Retinal pigment epithelial cell (primary cell): ENCODE data around the gene LAMA5.

Experiments used
- DNase-seq: peaks from one replicate; pipeline ENCODE4 v3.0.0-alpha.2; 2010; ENCODE audit warnings: low read depth
- H3K4me3 ChIP-seq: 2 replicates; pipeline ENCODE4 v1.5.1; 2011; ENCODE audit warnings: mild to moderate bottlenecking, low read length, control low read depth, moderate library complexity
- TF ChIP-seq, protein P1 (sequence below): conservative IDR thresholded peaks from 2 replicates; pipeline ENCODE4 v1.5.1; 2011; ENCODE audit warnings: low read depth, low read length, control low read depth, inconsistent platforms

The LAMA5 gene

DNA sequence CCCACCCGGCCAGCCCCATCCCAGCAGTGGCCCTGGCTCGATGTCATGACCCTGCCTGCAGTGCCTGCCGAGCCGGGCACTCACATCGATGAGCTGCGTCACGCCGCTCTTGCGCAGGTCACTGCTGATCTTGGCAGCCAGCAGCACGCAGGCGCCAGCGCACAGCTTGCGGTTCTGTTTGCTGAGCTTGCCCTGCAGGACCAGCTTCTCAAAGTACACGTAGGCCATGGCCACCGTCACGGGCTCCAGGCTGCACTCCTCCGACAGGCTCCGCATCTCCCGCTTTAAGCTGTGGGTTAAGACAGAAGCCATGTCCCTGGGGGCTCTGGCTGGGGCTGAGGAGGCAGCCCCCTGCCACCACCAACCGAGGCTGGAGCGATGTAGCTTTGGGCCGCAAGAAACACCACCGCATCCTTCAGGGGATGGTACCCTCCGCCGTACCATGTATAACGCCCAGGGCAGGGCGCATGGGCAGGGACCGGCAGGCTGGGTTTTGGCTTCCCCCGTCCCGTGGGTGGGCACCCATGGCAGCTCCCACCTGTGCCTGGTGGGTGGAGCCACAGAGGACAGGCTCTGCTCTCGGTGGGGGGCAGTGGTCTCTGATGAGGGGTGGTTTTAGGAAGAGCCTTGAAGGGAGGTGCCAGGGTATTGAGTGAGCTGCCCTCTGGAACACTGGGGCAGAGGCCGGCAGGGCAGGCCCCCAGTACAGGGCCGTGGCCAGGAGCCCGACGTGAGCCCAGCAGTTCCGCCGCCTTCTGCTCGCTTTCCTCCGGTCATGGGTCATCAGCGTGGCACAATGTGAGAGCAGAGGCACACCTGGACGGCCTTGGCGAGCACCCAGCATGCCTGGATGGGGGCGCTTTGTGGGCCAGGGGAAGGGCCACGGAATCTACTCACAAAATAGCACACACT is 24.3 kb upstream of the LAMA5 start:
- DNase-seq: no peak
- no peak overlapping the region for H3K4me3 ChIP-seq
- TF ChIP-seq, protein P1, sequence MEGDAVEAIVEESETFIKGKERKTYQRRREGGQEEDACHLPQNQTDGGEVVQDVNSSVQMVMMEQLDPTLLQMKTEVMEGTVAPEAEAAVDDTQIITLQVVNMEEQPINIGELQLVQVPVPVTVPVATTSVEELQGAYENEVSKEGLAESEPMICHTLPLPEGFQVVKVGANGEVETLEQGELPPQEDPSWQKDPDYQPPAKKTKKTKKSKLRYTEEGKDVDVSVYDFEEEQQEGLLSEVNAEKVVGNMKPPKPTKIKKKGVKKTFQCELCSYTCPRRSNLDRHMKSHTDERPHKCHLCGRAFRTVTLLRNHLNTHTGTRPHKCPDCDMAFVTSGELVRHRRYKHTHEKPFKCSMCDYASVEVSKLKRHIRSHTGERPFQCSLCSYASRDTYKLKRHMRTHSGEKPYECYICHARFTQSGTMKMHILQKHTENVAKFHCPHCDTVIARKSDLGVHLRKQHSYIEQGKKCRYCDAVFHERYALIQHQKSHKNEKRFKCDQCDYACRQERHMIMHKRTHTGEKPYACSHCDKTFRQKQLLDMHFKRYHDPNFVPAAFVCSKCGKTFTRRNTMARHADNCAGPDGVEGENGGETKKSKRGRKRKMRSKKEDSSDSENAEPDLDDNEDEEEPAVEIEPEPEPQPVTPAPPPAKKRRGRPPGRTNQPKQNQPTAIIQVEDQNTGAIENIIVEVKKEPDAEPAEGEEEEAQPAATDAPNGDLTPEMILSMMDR: no peak

DNA sequence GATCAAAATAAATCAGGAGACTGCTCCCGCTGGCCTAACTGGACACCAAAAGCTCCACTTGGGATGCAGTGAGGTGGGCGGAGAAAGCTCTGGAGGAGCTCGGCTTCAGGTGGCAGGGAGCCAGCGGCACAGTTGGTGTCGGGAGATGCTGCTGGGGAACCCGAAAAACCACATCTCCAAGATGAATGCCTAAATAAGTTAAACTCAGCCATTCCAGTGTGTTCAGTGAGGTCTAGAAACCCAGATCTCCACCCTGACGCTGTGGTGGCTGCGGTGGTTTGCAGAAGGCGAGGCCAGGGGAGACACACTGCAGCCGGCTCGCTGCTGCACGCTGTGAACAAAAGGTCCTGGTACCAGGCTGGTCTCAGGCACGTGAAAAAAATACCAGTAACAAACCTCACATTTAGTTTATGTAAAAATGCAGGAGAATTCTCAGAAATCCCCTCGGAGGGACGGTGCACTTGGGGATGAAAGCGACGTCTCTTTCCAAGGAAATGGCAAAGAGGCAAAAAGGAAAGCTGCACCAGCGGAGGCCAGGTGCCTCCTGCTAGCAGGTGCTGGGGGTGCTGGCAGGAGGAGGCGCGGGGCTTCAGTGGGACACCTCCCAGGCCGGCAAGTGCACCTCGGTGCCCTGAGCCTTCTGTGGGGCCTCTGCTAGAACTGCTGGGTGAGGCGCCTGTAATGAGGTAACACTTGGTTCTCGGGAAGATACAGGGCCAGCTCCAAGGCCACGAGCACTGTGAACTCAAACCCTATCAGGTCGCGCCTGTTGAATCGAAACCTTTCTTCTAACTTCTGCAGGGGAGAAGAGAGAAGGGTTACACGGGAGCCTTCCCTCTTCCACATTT is 23.4 kb upstream of the LAMA5 start:
- DNase-seq: no peak
- TF ChIP-seq, protein P1: no peak
- no peak overlapping the region for H3K4me3 ChIP-seq

DNA sequence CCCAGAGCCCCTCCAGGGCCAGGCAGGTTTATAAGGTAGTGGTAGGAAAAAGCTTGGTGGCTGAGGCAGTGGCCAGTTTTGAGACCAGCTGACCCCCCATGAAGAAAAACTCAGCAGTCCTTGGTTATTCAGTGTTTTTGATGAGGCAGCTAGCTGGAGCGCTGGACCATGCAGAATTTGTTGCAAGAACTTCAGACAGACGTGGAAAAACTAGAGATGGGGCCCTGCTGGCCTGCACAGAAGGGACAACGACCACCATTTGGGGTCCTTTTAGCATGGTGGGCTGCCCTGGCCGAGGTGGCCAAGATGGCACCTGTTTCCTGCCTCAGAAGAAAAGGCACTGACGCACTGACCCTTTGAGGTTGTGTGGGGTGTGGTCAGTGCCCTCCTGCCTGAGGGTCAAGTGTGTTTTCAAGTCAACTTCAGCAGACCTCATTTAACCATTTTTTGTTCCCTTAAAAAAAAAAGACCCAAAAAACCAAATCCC is 22.5 kb upstream of the LAMA5 start:
- no peak overlapping the region for H3K4me3 ChIP-seq
- DNase-seq: no peak
- TF ChIP-seq, protein P1: no peak

DNA sequence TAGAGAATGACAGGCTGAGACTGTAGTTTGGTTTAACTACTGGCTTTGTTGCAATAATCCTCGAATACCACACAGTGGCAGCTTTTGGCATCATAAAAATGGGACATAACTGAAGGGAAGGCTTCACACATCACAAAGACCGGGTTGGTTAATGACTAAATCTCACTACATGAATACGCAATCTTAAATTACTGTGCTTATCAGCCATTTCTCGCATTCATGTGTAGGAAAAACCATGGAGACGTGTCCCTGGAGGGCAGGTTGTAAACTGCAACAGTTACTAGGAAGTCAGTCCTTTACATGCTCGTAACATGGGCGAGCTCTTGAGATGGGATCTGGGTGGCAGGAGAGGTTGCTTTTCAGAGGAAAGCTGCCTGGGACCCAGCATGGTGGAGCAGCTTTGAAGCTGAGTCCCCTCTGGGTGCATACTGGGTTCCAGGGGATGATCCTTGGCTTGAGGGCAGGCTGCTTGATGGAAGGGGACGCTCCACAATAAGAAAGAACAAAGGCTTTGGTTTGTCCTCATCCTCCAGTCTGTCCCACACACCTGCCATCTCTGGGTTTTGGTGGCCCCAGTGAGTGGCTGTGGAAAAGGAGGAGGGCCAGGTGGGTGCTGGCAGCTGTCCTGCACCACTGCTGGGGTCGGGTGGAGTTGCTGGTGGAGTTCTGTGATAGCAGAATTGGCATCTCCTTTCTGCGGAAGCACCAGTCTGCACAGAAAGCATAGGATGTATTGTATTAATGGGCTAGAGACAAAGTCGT is 21.9 kb upstream of the LAMA5 start:
- TF ChIP-seq, protein P1: peak; percentile 0
- no peak for DNase-seq
- H3K4me3 ChIP-seq: no peak overlapping the region

DNA sequence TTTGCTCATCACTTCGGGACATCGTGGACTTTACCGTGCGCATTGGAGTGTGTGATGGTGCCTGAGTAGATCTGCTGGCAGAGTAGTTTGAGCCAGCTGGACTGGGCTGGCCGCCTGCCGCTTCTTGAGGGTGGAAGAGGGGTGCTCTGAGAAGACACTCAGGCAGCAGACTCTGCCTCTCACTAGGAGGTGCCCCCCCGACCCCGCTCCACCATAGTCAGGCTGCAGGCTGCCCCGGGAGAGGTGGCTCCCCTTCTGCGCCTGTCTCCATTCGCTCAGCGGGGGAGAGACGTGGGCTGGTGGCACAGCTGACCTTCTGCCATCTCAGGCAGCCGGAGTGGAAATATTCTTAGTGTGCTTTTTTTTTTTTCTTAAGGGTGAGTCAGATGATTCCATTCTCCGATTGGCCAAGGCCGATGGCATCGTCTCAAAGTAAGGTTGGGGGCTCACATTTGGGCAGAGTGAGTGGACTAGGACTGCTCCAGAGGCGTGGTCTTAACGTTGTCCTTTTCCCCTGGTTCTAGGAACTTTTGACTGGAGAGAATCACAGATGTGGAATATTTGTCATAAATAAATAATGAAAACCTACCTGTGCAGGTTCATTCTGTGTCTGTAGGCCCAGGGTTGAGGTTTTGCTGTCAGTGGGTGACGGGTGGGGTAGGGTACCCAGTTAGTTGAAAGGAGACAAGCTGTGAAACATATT is 21.0 kb upstream of the LAMA5 start:
- peak overlapping the region; percentile 95 for H3K4me3 ChIP-seq
- DNase-seq: no peak
- TF ChIP-seq, protein P1: no peak

DNA sequence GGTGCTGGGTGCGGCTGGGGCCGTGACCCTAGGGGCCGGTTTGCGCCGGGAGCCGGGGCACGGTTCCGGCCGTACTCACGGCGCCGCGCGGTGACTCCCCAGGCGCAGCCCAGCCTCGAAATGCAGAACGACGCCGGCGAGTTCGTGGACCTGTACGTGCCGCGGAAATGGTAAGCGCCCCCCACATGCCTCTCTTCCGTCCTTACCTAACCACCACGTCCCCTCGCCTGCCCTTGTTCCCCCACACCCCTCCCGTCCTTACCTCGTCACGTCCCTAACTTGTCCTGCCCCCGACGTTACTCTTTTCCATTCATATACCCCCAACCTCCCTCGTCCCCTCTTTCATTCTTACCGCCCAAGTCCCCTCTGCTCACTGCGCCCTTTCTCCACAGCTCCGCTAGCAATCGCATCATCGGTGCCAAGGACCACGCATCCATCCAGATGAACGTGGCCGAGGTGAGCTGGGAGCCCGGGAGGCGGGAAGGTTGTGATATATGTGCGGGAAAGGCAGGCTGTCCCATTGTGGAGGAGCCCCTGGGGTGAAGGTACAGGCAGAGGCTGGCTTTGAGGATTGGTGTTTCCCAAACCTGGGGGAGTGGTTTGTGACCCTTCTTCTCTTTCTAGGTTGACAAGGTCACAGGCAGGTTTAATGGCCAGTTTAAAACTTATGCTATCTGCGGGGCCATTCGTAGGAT is 20.3 kb upstream of the LAMA5 start:
- peak overlapping the region; percentile 95 for H3K4me3 ChIP-seq
- TF ChIP-seq, protein P1: no peak
- DNase-seq: no peak
